GM12891 (cell line): Measurements from ENCODE around the gene HNRNPC.

Experiments
- POLR2A ChIP-seq: IDR thresholded peaks from 2 replicates; pipeline ENCODE4 v1.6.1; 2011; ENCODE audit warnings: low read depth, low read length, control low read depth
- POLR2AphosphoS5 ChIP-seq: IDR thresholded peaks from 2 replicates; pipeline ENCODE4 v1.6.1; 2011; ENCODE audit warnings: low read depth, low read length, control low read depth
- SPI1 ChIP-seq: IDR thresholded peaks from 2 replicates; pipeline ENCODE4 v1.6.1; 2011; ENCODE audit warnings: low read depth, low read length, control low read depth
- TAF1 ChIP-seq: IDR thresholded peaks from 2 replicates; pipeline ENCODE4 v1.6.1; 2011; ENCODE audit warnings: low read depth, low read length, control low read depth

- TF ChIP-seq TAF1 (no peak), POLR2A (no peak), POLR2AphosphoS5 (no peak), SPI1 (no peak)
These were observed 39.4 kb downstream of the HNRNPC start for GRCh38 chr14:21229821-21230220.
